Vagina (tissue), 2 donors: ENCODE data around the gene THRA.
A peak's percentile ranks its signal among the peaks of the same experiment; 100 is the strongest.

Experiments used
- POLR2A ChIP-seq, 2 donors: fragments of 450-650 bp; IDR thresholded peaks; one replicate each; pipeline ENCODE4 v1.6.1; 2017; ENCODE audit warnings: antibody characterized with exemption in 2 of 2, mild to moderate bottlenecking in 2 of 2, moderate library complexity in 2 of 2
- POLR2AphosphoS5 ChIP-seq, 2 donors: sonication (generic); formaldehyde crosslinking; IDR thresholded peaks; one replicate each; pipeline ENCODE4 v1.9.0; 2017; ENCODE audit warnings: antibody characterized with exemption in 2 of 2, mild to moderate bottlenecking in 2 of 2, low read depth in 1 of 2; ENCODE audit not compliant: insufficient read depth in 1 of 2
- TF ChIP-seq, protein P1 (sequence below), 3 experiments: fragments of 450-650 bp in 2 of 3; fragments of 200-600 bp in 1 of 3; sonication (generic) in 1 of 3; IDR thresholded peaks; one replicate each; pipeline ENCODE4 v1.5.1; 2017 to 2019; ENCODE audit warnings: antibody characterized with exemption in 3 of 3, mild to moderate bottlenecking in 2 of 3, moderate library complexity in 2 of 3

DNA sequence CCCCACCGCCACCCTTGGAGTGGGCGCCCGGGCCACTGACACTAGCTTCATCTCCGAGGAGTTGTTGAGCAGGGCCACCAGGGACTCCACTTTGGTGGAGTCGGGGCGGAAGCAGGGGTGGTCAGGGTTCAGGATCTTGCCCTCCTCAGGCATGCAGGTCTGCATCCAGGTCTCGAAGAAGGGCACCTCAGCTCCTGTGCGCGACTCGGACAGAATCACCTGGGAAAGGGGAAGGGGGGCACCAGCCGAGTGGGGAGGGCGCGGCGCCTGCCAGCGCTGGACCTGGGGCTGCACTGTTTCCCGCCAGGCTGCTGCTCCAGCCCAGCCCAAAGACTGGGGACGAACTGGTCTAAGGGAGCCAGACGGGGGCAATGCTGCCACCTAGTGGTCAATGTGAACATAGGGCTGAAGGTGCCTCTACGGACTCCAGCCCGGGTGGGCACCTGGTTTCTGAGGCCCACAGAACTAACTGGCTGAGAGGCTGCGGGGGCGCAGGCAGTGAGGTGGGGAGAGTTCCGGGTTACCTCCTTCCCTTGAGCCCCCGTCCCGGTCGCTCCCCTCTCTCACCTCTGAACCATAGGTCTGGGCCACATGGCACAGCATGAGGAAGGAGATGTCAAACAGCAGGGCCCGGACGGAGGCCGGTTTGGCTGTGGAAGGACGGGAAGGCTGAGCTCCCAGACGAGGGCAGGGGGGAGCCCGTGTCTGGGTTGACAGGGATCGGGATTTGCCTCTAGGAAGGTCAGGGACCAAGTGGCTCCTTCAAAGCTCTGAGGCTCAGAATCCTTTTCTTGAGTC lies 35.8 kb upstream of the THRA start:
- TF ChIP-seq, protein P1, sequence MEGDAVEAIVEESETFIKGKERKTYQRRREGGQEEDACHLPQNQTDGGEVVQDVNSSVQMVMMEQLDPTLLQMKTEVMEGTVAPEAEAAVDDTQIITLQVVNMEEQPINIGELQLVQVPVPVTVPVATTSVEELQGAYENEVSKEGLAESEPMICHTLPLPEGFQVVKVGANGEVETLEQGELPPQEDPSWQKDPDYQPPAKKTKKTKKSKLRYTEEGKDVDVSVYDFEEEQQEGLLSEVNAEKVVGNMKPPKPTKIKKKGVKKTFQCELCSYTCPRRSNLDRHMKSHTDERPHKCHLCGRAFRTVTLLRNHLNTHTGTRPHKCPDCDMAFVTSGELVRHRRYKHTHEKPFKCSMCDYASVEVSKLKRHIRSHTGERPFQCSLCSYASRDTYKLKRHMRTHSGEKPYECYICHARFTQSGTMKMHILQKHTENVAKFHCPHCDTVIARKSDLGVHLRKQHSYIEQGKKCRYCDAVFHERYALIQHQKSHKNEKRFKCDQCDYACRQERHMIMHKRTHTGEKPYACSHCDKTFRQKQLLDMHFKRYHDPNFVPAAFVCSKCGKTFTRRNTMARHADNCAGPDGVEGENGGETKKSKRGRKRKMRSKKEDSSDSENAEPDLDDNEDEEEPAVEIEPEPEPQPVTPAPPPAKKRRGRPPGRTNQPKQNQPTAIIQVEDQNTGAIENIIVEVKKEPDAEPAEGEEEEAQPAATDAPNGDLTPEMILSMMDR (IDR thresholded peaks at IDR 0.05): peak; percentile 82 to 94 (median 87)
- TF ChIP-seq POLR2A (IDR thresholded peaks at IDR 0.05) (no peak), POLR2AphosphoS5 (IDR thresholded peaks at IDR 0.05; ENCODE audit: insufficient read depth in 1 of 2, low read depth in 1 of 2) (peak in 1 of 2 donors; percentile 65)
